ENCODE results near the gene OR10A6. TPM values are rescaled to one million over a fixed set of nuclear protein-coding genes. Genes with fewer than 3 reads are reported as not detected.
A peak's percentile ranks its signal among the peaks of the same experiment; 100 is the strongest.

Gene OR10A6
- total RNA-seq, 4 donors from 2014 or later = not detected

- TF ChIP-seq CTCF (IDR thresholded peaks at IDR 0.05) (no peak), POLR2A (IDR thresholded peaks at IDR 0.05) (no peak)
- no peaks in the 10 kb centered on the region for H3K9me3 ChIP-seq
- no peaks in the 10 kb centered on the region for H3K27me3 ChIP-seq
- H3K4me1 ChIP-seq = no peaks in the 10 kb centered on the region
- no peak overlapping the region for H3K4me3 ChIP-seq
- H3K36me3 ChIP-seq = no peaks in the 10 kb centered on the region
- DNase-seq = no peak
- H3K27ac ChIP-seq = no peak overlapping the region
Observed at GRCh38 chr11:7905549-7905948, 25.5 kb downstream of the OR10A6 start.

- Histone ChIP-seq H3K27me3 (no peaks in the 10 kb centered on the region), H3K4me3 (no peak overlapping the region), H3K27ac (no peak overlapping the region), H3K4me1 (no peaks in the 10 kb centered on the region), H3K36me3 (no peaks in the 10 kb centered on the region), H3K9me3 (no peaks in the 10 kb centered on the region)
- TF ChIP-seq CTCF (IDR thresholded peaks at IDR 0.05) (no peak), POLR2A (IDR thresholded peaks at IDR 0.05) (no peak)
- DNase-seq = no peak
Observed at GRCh38 chr11:7904917-7905316, 26.2 kb downstream of the OR10A6 start.

- H3K27ac ChIP-seq = no peak overlapping the region
- H3K9me3 ChIP-seq = no peaks in the 10 kb centered on the region
- H3K27me3 ChIP-seq = no peaks in the 10 kb centered on the region
- DNase-seq = no peak
- TF ChIP-seq POLR2A (IDR thresholded peaks at IDR 0.05) (no peak), CTCF (IDR thresholded peaks at IDR 0.05) (no peak)
- no peaks in the 10 kb centered on the region for H3K36me3 ChIP-seq
- no peak overlapping the region for H3K4me3 ChIP-seq
- no peaks in the 10 kb centered on the region for H3K4me1 ChIP-seq
Observed at GRCh38 chr11:7903940-7904339, 27.1 kb downstream of the OR10A6 start.

GRCh38 chr11:7901319-7901854, 29.7 kb downstream of the OR10A6 start:
- no peaks in the 10 kb centered on the region for H3K27me3 ChIP-seq
- H3K9me3 ChIP-seq = no peaks in the 10 kb centered on the region
- no peaks in the 10 kb centered on the region for H3K4me1 ChIP-seq
- TF ChIP-seq CTCF (IDR thresholded peaks at IDR 0.05) (no peak), POLR2A (IDR thresholded peaks at IDR 0.05) (no peak)
- peak in 1 of 3 donors; percentile 51 for DNase-seq
- peak overlapping the region in 1 of 4 donors; percentile 25 for H3K27ac ChIP-seq
- no peaks in the 10 kb centered on the region for H3K36me3 ChIP-seq
- no peak overlapping the region for H3K4me3 ChIP-seq

GRCh38 chr11:7900686-7901085, 30.4 kb downstream of the OR10A6 start:
- H3K4me3 ChIP-seq = no peak overlapping the region
- no peaks in the 10 kb centered on the region for H3K9me3 ChIP-seq
- no peak for DNase-seq
- no peak overlapping the region for H3K27ac ChIP-seq
- no peaks in the 10 kb centered on the region for H3K4me1 ChIP-seq
- no peak for TF ChIP-seq POLR2A (IDR thresholded peaks at IDR 0.05)
- no peak for TF ChIP-seq CTCF (IDR thresholded peaks at IDR 0.05)
- H3K27me3 ChIP-seq = no peaks in the 10 kb centered on the region
- no peaks in the 10 kb centered on the region for H3K36me3 ChIP-seq

GRCh38 chr11:7899418-7899817, 31.6 kb downstream of the OR10A6 start:
- Histone ChIP-seq H3K36me3 (no peaks in the 10 kb centered on the region), H3K4me3 (no peak overlapping the region)

More at GRCh38 chr11:7899418-7899817, 31.6 kb downstream of the OR10A6 start:
- no peak overlapping the region for H3K27ac ChIP-seq
- H3K4me1 ChIP-seq = no peaks in the 10 kb centered on the region
- no peaks in the 10 kb centered on the region for H3K27me3 ChIP-seq
- H3K9me3 ChIP-seq = no peaks in the 10 kb centered on the region
- DNase-seq = no peak
- TF ChIP-seq POLR2A (IDR thresholded peaks at IDR 0.05) = no peak
- no peak for TF ChIP-seq CTCF (IDR thresholded peaks at IDR 0.05)

Measured in Peyer's patch (tissue), 4 donors.